GM10266 (cell line): Measurements from ENCODE around the gene CACNA1B.

Source experiments
- DNase-seq: peaks from one replicate; pipeline ENCODE4 v3.0.0; 2012; ENCODE audit errors: extremely low spot score
- TF ChIP-seq, protein P1 (sequence below): IDR thresholded peaks from 2 replicates; pipeline ENCODE4 v1.5.1; 2012; ENCODE audit warnings: mild to moderate bottlenecking, low read depth; ENCODE audit not compliant: control insufficient read depth, insufficient read depth; ENCODE audit errors: missing control alignments

CACNA1B gene

GRCh38 chr9:138045541-138046490 is 168.2 kb downstream of the CACNA1B start:
- TF ChIP-seq, protein P1, sequence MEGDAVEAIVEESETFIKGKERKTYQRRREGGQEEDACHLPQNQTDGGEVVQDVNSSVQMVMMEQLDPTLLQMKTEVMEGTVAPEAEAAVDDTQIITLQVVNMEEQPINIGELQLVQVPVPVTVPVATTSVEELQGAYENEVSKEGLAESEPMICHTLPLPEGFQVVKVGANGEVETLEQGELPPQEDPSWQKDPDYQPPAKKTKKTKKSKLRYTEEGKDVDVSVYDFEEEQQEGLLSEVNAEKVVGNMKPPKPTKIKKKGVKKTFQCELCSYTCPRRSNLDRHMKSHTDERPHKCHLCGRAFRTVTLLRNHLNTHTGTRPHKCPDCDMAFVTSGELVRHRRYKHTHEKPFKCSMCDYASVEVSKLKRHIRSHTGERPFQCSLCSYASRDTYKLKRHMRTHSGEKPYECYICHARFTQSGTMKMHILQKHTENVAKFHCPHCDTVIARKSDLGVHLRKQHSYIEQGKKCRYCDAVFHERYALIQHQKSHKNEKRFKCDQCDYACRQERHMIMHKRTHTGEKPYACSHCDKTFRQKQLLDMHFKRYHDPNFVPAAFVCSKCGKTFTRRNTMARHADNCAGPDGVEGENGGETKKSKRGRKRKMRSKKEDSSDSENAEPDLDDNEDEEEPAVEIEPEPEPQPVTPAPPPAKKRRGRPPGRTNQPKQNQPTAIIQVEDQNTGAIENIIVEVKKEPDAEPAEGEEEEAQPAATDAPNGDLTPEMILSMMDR = no peak
- DNase-seq = no peak

GRCh38 chr9:138046641-138047301 is 169.2 kb downstream of the CACNA1B start:
- TF ChIP-seq, protein P1 = no peak
- DNase-seq = no peak

GRCh38 chr9:138047469-138048040 is 170.0 kb downstream of the CACNA1B start:
- TF ChIP-seq, protein P1 = no peak
- DNase-seq = no peak

GRCh38 chr9:138048184-138048583 is 170.6 kb downstream of the CACNA1B start:
- TF ChIP-seq, protein P1 = no peak
- DNase-seq = no peak

DNA sequence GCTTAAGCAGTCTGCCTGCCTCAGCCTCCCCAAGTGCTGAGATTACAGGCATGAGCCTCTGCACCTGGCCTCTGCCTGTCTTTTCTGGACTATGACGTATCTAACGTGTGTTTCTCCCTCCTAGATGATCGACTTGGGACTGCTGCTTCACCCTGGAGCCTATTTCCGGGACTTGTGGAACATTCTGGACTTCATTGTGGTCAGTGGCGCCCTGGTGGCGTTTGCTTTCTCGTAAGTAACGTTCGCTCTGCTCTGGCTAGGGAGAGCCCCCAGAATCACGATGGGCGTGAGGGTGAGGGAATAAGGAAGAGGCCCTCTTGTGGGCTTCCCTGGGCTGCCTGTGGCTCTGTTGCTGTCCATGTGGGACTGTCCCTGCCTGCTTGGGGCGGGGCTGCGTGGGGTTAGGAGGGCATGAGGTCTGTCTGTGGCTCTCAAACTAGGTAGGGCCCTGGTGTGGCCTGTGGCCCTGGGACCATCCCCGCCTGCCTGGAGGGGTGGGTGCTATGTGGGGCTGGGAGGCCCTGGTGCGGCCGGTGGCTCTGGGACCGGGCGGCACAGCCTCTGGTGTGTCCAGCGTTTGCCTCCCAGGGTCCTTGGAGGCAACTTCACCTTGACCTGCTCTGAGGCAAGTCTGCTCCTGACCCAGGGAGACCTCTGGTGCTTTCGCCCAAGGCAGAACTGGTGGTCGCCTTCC is 171.7 kb downstream of the CACNA1B start:
- DNase-seq = no peak
- TF ChIP-seq, protein P1 = no peak

GRCh38 chr9:138049779-138050471 is 172.3 kb downstream of the CACNA1B start:
- TF ChIP-seq, protein P1 = no peak
- DNase-seq = no peak
